Mesenchymal stem cell (in vitro differentiated cells and primary cell): ENCODE results near the gene RIN3.

Source experiments
- DNase-seq: peaks from one replicate; pipeline ENCODE4 v3.0.0-alpha.2; 2013
- H2AFZ ChIP-seq: one replicate; pipeline ENCODE4 v1.6.1; 2013; ENCODE audit warnings: low read depth, mild to moderate bottlenecking, control low read depth, inconsistent platforms, low read length, moderate library complexity
- H2AK5ac ChIP-seq: 2 replicates; pipeline ENCODE4 v1.6.1; 2013; ENCODE audit warnings: low read length, moderate library complexity, mild to moderate bottlenecking, inconsistent platforms; ENCODE audit not compliant: severe bottlenecking
- H2BK120ac ChIP-seq: one replicate; pipeline ENCODE4 v1.6.1; 2013; ENCODE audit warnings: low read depth, mild to moderate bottlenecking, inconsistent platforms, low read length, moderate library complexity
- H2BK12ac ChIP-seq, 2 experiments: one replicate each; pipeline ENCODE4 v1.6.1; 2013; ENCODE audit warnings: inconsistent platforms in 2 of 2, low read length in 2 of 2, mild to moderate bottlenecking in 2 of 2, moderate library complexity in 2 of 2, control low read depth in 1 of 2
- H2BK15ac ChIP-seq: one replicate; pipeline ENCODE4 v1.6.1; 2013; ENCODE audit warnings: mild to moderate bottlenecking, low read depth, inconsistent platforms; ENCODE audit not compliant: poor library complexity, severe bottlenecking
- H2BK5ac ChIP-seq: 2 replicates; pipeline ENCODE4 v1.6.1; 2013; ENCODE audit warnings: low read depth, mild to moderate bottlenecking, low read length, control low read depth, inconsistent platforms; ENCODE audit not compliant: poor library complexity, severe bottlenecking
- H3K14ac ChIP-seq, 2 experiments: one replicate each; pipeline ENCODE4 v1.6.1; 2013; ENCODE audit warnings: inconsistent platforms in 2 of 2, low read length in 2 of 2, control low read depth in 1 of 2, mild to moderate bottlenecking in 1 of 2, moderate library complexity in 1 of 2
- H3K18ac ChIP-seq, 2 experiments: one replicate each; pipeline ENCODE4 v1.6.1; 2013; ENCODE audit warnings: inconsistent platforms in 2 of 2, low read length in 2 of 2, control low read depth in 1 of 2, low read depth in 1 of 2, mild to moderate bottlenecking in 1 of 2
- H3K23ac ChIP-seq, 2 experiments: one replicate each; pipeline ENCODE4 v1.6.1; 2013; ENCODE audit warnings: inconsistent platforms in 2 of 2, low read length in 2 of 2, mild to moderate bottlenecking in 2 of 2, moderate library complexity in 2 of 2, control low read depth in 1 of 2
- H3K27ac ChIP-seq: 2 replicates; pipeline ENCODE4 v1.5.1; 2013; ENCODE audit warnings: mild to moderate bottlenecking, moderate library complexity, low read length, control low read depth, inconsistent platforms; ENCODE audit not compliant: poor library complexity, severe bottlenecking
- H3K27me3 ChIP-seq, 2 experiments: 2 replicates each; pipeline versions ENCODE4 v1.6.1 to v1.7.0; 2013; ENCODE audit warnings: low read length in 2 of 2, mild to moderate bottlenecking in 2 of 2, moderate library complexity in 2 of 2, control low read depth in 1 of 2, inconsistent platforms in 1 of 2; ENCODE audit not compliant: control insufficient read depth in 1 of 2, insufficient read depth in 1 of 2
- H3K36me3 ChIP-seq, 2 experiments: 2 replicates each; pipeline versions ENCODE4 v1.6.1 to v1.7.0; 2013; ENCODE audit warnings: low read length in 2 of 2, control low read depth in 1 of 2, inconsistent platforms in 1 of 2, low read depth in 1 of 2, mild to moderate bottlenecking in 1 of 2; ENCODE audit not compliant: insufficient read depth in 2 of 2, control insufficient read depth in 1 of 2
- H3K4ac ChIP-seq, 2 experiments: one replicate each; pipeline ENCODE4 v1.6.1; 2013; ENCODE audit warnings: inconsistent platforms in 2 of 2, low read length in 2 of 2, mild to moderate bottlenecking in 2 of 2, moderate library complexity in 2 of 2, control low read depth in 1 of 2, low read depth in 1 of 2
- H3K4me1 ChIP-seq: 2 replicates; pipeline ENCODE4 v1.6.1; 2013; ENCODE audit warnings: low read depth, low read length, control low read depth; ENCODE audit not compliant: control insufficient read depth, insufficient read depth
- H3K4me2 ChIP-seq: 2 replicates; pipeline ENCODE4 v1.6.1; 2013; ENCODE audit warnings: low read length, mild to moderate bottlenecking, inconsistent platforms; ENCODE audit not compliant: poor library complexity, severe bottlenecking
- H3K4me3 ChIP-seq, 2 experiments: 2 replicates each; pipeline versions ENCODE4 v1.5.1 to v1.7.0; 2013; ENCODE audit warnings: low read length in 2 of 2, mild to moderate bottlenecking in 2 of 2, control low read depth in 1 of 2, low read depth in 1 of 2; ENCODE audit not compliant: insufficient read depth in 1 of 2
- H3K79me1 ChIP-seq: replicated peaks from 2 replicates; pipeline ENCODE4 v1.6.1; 2013; ENCODE audit warnings: mild to moderate bottlenecking, control low read depth, low read length, inconsistent platforms; ENCODE audit not compliant: poor library complexity, severe bottlenecking
- H3K9ac ChIP-seq: 2 replicates; pipeline ENCODE4 v1.7.0; 2013; ENCODE audit warnings: mild to moderate bottlenecking, low read length, moderate library complexity
- H3K9me3 ChIP-seq: 2 replicates; pipeline ENCODE4 v1.7.0; 2013; ENCODE audit warnings: mild to moderate bottlenecking, low read length; ENCODE audit not compliant: control insufficient read depth
- H4K8ac ChIP-seq: one replicate; pipeline ENCODE4 v1.6.1; 2013; ENCODE audit warnings: inconsistent platforms, mild to moderate bottlenecking, low read length, moderate library complexity
- H4K91ac ChIP-seq: one replicate; pipeline ENCODE4 v1.6.1; 2013; ENCODE audit warnings: mild to moderate bottlenecking, low read length, inconsistent platforms
- WGBS: methylation state at CpG from one replicate; pipeline ENCODE4 v1.1.7; 2013; ENCODE audit warnings: mixed read lengths; 5-methylcytosine and 5-hydroxymethylcytosine counted together

RIN3 gene

GRCh38 chr14:92538412-92538985 is 24.9 kb downstream of the RIN3 start:
- Histone ChIP-seq H4K8ac (no peak overlapping the region), H2AFZ (no peak overlapping the region), H2BK5ac (no peak overlapping the region), H2BK12ac (no peak overlapping the region), H3K4me3 (no peak overlapping the region), H2BK15ac (no peak overlapping the region), H2AK5ac (no peak overlapping the region), H3K27ac (no peak overlapping the region), H3K27me3 (no peaks in the 10 kb centered on the region), H3K4me1 (peaks cover 16% of the 10 kb centered on the region), H3K4me2 (no peak overlapping the region), H3K9ac (no peak overlapping the region), H2BK120ac (peak overlapping the region; percentile 83), H3K79me1 (peaks cover 30% of the 10 kb centered on the region), H3K18ac (peak overlapping the region in 1 of 2 experiments; percentile 75), H3K23ac (no peak overlapping the region), H3K4ac (no peak overlapping the region), H3K36me3 (peaks cover 3% of the 10 kb centered on the region in 2 experiments), H3K14ac (no peak overlapping the region), H4K91ac (no peak overlapping the region), H3K9me3 (no peaks in the 10 kb centered on the region)
- WGBS, result 97% methylated on average over 4 of the region's 6 CpGs
- no peak for DNase-seq

- peaks cover 35% of the 10 kb centered on the region for H3K79me1 ChIP-seq
Observed at GRCh38 chr14:92539419-92539818, 25.8 kb downstream of the RIN3 start.

GRCh38 chr14:92539875-92540274 is 26.3 kb downstream of the RIN3 start:
- H2BK120ac ChIP-seq, result peak overlapping the region; percentile 44
- WGBS, result 69% methylated on average over 12 of the region's 12 CpGs
- peak; percentile 85 for DNase-seq
- peaks cover 2 to 3% of the 10 kb centered on the region in 2 experiments for H3K36me3 ChIP-seq
- no peak overlapping the region for H2AFZ ChIP-seq
- peak overlapping the region; percentile 94 for H2AK5ac ChIP-seq
- no peak overlapping the region for H3K4me2 ChIP-seq
- no peaks in the 10 kb centered on the region for H3K9me3 ChIP-seq
- no peaks in the 10 kb centered on the region for H3K27me3 ChIP-seq
- H3K18ac ChIP-seq, result peak overlapping the region; percentile 82 to 97
- H3K23ac ChIP-seq, result peak overlapping the region in 1 of 2 experiments; percentile 70
- H3K14ac ChIP-seq, result peak overlapping the region in 1 of 2 experiments; percentile 46
- peak overlapping the region; percentile 74 for H3K9ac ChIP-seq
- H3K27ac ChIP-seq, result peak overlapping the region; percentile 98
- H2BK5ac ChIP-seq, result peak overlapping the region; percentile 60
- peak overlapping the region; percentile 64 for H2BK15ac ChIP-seq
- H3K4me3 ChIP-seq, result peak overlapping the region in 1 of 2 experiments; percentile 36
- peak overlapping the region; percentile 90 to 95 for H2BK12ac ChIP-seq
- H3K4me1 ChIP-seq, result peaks cover 16% of the 10 kb centered on the region
- peaks cover 35% of the 10 kb centered on the region for H3K79me1 ChIP-seq
- peak overlapping the region; percentile 94 for H4K91ac ChIP-seq
- H4K8ac ChIP-seq, result peak overlapping the region; percentile 85
- H3K4ac ChIP-seq, result peak overlapping the region; percentile 79 to 82

More at GRCh38 chr14:92539419-92539818, 25.8 kb downstream of the RIN3 start:
- Histone ChIP-seq H2BK15ac (peak overlapping the region; percentile 64), H3K9ac (peak overlapping the region; percentile 74), H2BK12ac (peak overlapping the region; percentile 90 to 95), H3K9me3 (no peaks in the 10 kb centered on the region), H3K18ac (peak overlapping the region; percentile 82 to 97), H3K23ac (peak overlapping the region in 1 of 2 experiments; percentile 48), H4K91ac (peak overlapping the region; percentile 94), H2AFZ (no peak overlapping the region), H3K4me2 (no peak overlapping the region), H3K4ac (peak overlapping the region; percentile 79 to 82), H3K36me3 (peaks cover 3% of the 10 kb centered on the region in 2 experiments), H2BK5ac (no peak overlapping the region), H3K4me3 (no peak overlapping the region), H2BK120ac (peak overlapping the region; percentile 44), H3K27me3 (no peaks in the 10 kb centered on the region), H3K27ac (peak overlapping the region; percentile 98), H3K4me1 (peaks cover 16% of the 10 kb centered on the region), H2AK5ac (peak overlapping the region; percentile 94), H4K8ac (peak overlapping the region; percentile 85), H3K14ac (peak overlapping the region in 1 of 2 experiments; percentile 46)
- 93% methylated on average over 3 of the region's 3 CpGs for WGBS
- no peak for DNase-seq

GRCh38 chr14:92540472-92541048 is 27.0 kb downstream of the RIN3 start:
- H4K8ac ChIP-seq, result peak overlapping the region; percentile 85
- peak overlapping the region; percentile 94 for H2AK5ac ChIP-seq
- peak overlapping the region; percentile 44 for H2BK120ac ChIP-seq

More at GRCh38 chr14:92540472-92541048, 27.0 kb downstream of the RIN3 start:
- Histone ChIP-seq H3K36me3 (peaks cover 0 to 3% of the 10 kb centered on the region in 2 experiments), H3K4ac (peak overlapping the region; percentile 79 to 82), H3K4me3 (peak overlapping the region in 1 of 2 experiments; percentile 36), H3K27ac (peak overlapping the region; percentile 98), H3K27me3 (no peaks in the 10 kb centered on the region), H2AFZ (no peak overlapping the region), H2BK12ac (peak overlapping the region; percentile 90 to 95), H4K91ac (peak overlapping the region; percentile 94), H3K4me2 (peak overlapping the region; percentile 10), H3K79me1 (peaks cover 35% of the 10 kb centered on the region), H3K4me1 (peaks cover 17% of the 10 kb centered on the region), H3K18ac (peak overlapping the region; percentile 82 to 97), H3K9me3 (no peaks in the 10 kb centered on the region), H2BK5ac (peak overlapping the region; percentile 60), H2BK15ac (no peak overlapping the region), H3K14ac (peak overlapping the region in 1 of 2 experiments; percentile 91), H3K9ac (peak overlapping the region; percentile 74), H3K23ac (peak overlapping the region in 1 of 2 experiments; percentile 59)
- DNase-seq, result peak; percentile 98
- WGBS, result 7% methylated on average over 6 of the region's 6 CpGs
